Osteoblast (primary cell): ENCODE measurements around the gene TPP2. TPM values are rescaled to one million over a fixed set of nuclear protein-coding genes. Genes with fewer than 3 reads are reported as not detected.
A peak's percentile ranks its signal among the peaks of the same experiment; 100 is the strongest.

Experiments used
- DNase-seq: peaks from one replicate; pipeline ENCODE4 v3.0.0; 2011; ENCODE audit warnings: low spot score, mixed read lengths; ENCODE audit not compliant: insufficient read length; ENCODE audit errors: missing footprints
- H2AFZ ChIP-seq: 2 replicates; pipeline ENCODE4 v1.6.0; 2011; ENCODE audit warnings: mild to moderate bottlenecking, low read length
- H3K27ac ChIP-seq: 2 replicates; pipeline ENCODE4 v1.5.1; 2011; ENCODE audit warnings: mild to moderate bottlenecking, low read depth, low read length, moderate library complexity
- H3K27me3 ChIP-seq: 2 replicates; pipeline ENCODE4 v1.6.0; 2012; ENCODE audit warnings: mild to moderate bottlenecking, control low read depth, inconsistent platforms, low read length, moderate library complexity; ENCODE audit not compliant: insufficient read depth
- H3K36me3 ChIP-seq: 2 replicates; pipeline ENCODE4 v1.5.1; 2011; ENCODE audit warnings: mild to moderate bottlenecking, low read length, control low read depth, moderate library complexity; ENCODE audit not compliant: insufficient read depth
- H3K4me1 ChIP-seq: 2 replicates; pipeline ENCODE4 v1.5.1; 2011; ENCODE audit warnings: mild to moderate bottlenecking, low read length, control low read depth, moderate library complexity; ENCODE audit not compliant: insufficient read depth
- H3K4me2 ChIP-seq: 2 replicates; pipeline ENCODE4 v1.6.0; 2011; ENCODE audit warnings: mild to moderate bottlenecking, low read length; ENCODE audit not compliant: insufficient read depth
- H3K4me3 ChIP-seq: fragments of 200-600 bp; sonication (generic); 3 replicates; pipeline ENCODE4 v1.5.1; 2012; ENCODE audit warnings: mild to moderate bottlenecking, low read length, inconsistent platforms; ENCODE audit not compliant: insufficient read depth
- H3K79me2 ChIP-seq: 2 replicates; pipeline ENCODE4 v1.6.0; 2012; ENCODE audit warnings: mild to moderate bottlenecking, low read length, control low read depth, inconsistent platforms; ENCODE audit not compliant: insufficient read depth
- H3K9me3 ChIP-seq: 2 replicates; pipeline ENCODE4 v1.5.1; 2011; ENCODE audit warnings: low read depth, low read length, control low read depth
- H4K20me1 ChIP-seq: 2 replicates; pipeline ENCODE4 v1.6.0; 2012; ENCODE audit warnings: mild to moderate bottlenecking, low read length, control low read depth; ENCODE audit not compliant: insufficient read depth
- total RNA-seq: library from RNA; depleted of rRNA; stranded (reverse); fragments of >200 nt; gene quantifications from 2 replicates; pipeline ENCODE4 v1.2.3, GENCODE V29; 2012
- TF ChIP-seq, protein P1 (sequence below): IDR thresholded peaks from 2 replicates; pipeline ENCODE4 v1.5.1; 2011; ENCODE audit warnings: mild to moderate bottlenecking, low read depth, low read length, moderate library complexity; ENCODE audit errors: extremely low read depth

The TPP2 gene
- total RNA-seq, 1 donor = 57.5 TPM

DNA sequence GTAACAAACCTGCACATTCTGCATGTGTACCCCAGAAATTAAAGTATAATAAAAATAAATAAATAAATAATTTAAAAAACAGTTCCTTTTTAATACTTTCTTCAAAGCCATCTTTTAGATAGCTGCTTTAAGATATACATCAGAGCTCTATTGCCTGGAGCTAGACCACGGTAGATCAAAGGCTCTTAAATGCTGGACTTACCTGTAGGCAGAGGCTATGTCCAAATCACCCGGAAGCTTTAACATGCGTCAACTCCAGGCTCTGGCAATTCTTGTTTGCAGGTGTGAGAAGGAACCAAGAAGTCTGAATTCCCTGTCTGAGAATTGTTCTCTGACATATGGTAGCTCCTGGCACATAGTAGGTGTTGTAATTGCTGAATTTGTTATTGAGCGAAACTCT, 99.7 kb downstream of the TPP2 start:
- no peak overlapping the region for H2AFZ ChIP-seq
- H3K27ac ChIP-seq = no peak overlapping the region
- H4K20me1 ChIP-seq = no peaks in the 10 kb centered on the region
- peak; percentile 26 for DNase-seq
- H3K27me3 ChIP-seq = peaks cover 25% of the 10 kb centered on the region
- no peaks in the 10 kb centered on the region for H3K79me2 ChIP-seq
- H3K9me3 ChIP-seq = no peaks in the 10 kb centered on the region
- H3K4me1 ChIP-seq = peaks cover 7% of the 10 kb centered on the region
- H3K36me3 ChIP-seq = no peaks in the 10 kb centered on the region
- H3K4me2 ChIP-seq = no peak overlapping the region
- TF ChIP-seq, protein P1, sequence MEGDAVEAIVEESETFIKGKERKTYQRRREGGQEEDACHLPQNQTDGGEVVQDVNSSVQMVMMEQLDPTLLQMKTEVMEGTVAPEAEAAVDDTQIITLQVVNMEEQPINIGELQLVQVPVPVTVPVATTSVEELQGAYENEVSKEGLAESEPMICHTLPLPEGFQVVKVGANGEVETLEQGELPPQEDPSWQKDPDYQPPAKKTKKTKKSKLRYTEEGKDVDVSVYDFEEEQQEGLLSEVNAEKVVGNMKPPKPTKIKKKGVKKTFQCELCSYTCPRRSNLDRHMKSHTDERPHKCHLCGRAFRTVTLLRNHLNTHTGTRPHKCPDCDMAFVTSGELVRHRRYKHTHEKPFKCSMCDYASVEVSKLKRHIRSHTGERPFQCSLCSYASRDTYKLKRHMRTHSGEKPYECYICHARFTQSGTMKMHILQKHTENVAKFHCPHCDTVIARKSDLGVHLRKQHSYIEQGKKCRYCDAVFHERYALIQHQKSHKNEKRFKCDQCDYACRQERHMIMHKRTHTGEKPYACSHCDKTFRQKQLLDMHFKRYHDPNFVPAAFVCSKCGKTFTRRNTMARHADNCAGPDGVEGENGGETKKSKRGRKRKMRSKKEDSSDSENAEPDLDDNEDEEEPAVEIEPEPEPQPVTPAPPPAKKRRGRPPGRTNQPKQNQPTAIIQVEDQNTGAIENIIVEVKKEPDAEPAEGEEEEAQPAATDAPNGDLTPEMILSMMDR = no peak
- no peak overlapping the region for H3K4me3 ChIP-seq

DNA sequence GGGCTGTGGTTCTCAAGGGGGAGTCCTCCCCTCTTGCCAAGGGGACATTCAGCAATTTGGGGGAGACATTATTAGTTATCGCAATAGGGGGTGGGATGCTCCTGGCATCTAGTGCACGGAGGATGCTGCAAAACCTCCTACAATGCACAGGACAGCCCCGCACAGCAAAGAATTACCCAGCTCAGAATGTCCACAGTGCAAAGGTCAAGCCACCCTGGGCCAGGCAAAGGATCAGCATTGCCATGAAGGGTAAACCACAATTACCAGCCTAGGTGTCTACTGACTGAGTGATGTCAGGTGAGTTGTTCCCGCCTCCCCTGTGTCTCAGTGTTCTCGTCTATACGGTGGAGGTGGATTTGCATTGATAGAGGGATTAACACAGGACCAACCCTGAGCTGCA, 100.5 kb downstream of the TPP2 start:
- peaks cover 25% of the 10 kb centered on the region for H3K27me3 ChIP-seq
- H3K4me3 ChIP-seq = no peak overlapping the region
- no peaks in the 10 kb centered on the region for H4K20me1 ChIP-seq
- peaks cover 7% of the 10 kb centered on the region for H3K4me1 ChIP-seq
- no peaks in the 10 kb centered on the region for H3K79me2 ChIP-seq
- no peak overlapping the region for H3K27ac ChIP-seq
- no peak for DNase-seq
- H3K36me3 ChIP-seq = no peaks in the 10 kb centered on the region
- TF ChIP-seq, protein P1 = no peak
- no peak overlapping the region for H3K4me2 ChIP-seq
- no peaks in the 10 kb centered on the region for H3K9me3 ChIP-seq
- H2AFZ ChIP-seq = no peak overlapping the region

DNA sequence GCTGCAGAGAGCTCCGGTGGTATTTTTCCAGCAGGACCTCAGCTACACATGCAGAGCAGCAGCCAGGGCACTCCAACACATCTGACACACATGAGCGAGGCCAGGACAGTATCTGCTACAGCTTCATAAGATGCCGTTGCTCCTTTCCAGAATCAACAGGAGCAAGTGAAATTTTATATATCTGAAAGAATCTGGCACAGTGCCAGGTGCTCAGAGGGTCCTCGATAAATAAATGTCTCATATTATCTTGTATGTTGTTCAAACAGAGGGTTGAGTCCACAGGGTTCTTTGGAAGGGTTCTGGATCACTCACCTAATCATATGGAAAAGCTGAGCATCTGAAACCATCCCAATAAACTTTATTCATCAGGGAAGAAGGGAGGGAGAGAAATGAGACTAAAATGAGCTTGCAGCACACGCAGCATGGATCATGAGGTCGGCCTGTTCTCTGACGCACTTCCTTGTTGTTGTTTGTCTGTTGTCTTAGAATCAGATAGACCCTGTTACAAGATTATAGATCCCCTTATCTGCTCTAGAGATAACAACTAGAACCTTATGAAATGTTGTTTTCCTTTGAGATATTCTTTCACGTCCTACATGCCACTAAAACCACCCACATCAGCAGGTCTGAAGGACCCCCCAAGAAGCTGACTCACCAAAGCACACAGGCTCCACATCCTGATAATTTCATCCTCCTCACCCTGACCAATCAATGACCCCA, 101.3 kb downstream of the TPP2 start:
- no peak overlapping the region for H2AFZ ChIP-seq
- DNase-seq = no peak
- H3K9me3 ChIP-seq = no peaks in the 10 kb centered on the region
- TF ChIP-seq, protein P1 = no peak
- H3K4me1 ChIP-seq = peaks cover 8% of the 10 kb centered on the region
- no peaks in the 10 kb centered on the region for H4K20me1 ChIP-seq
- no peak overlapping the region for H3K27ac ChIP-seq
- H3K27me3 ChIP-seq = peaks cover 21% of the 10 kb centered on the region
- H3K79me2 ChIP-seq = no peaks in the 10 kb centered on the region
- H3K4me3 ChIP-seq = no peak overlapping the region
- no peaks in the 10 kb centered on the region for H3K36me3 ChIP-seq
- no peak overlapping the region for H3K4me2 ChIP-seq

DNA sequence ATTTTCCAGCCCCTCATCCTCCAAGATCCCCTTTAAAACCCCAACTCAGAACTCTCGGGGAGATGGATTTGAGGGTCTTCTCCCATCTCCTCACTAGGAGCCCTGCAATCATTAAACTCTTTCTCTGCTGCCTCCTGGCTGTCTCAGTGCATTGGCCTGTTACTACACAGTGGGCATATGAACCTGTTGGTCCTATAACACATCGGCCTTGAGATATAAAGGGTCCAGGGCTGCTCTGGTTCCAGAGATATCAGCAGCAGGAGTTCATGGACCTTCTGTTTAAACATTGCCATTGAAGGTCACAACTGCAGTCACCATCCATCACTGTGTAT, 101.8 kb downstream of the TPP2 start:
- no peak overlapping the region for H3K27ac ChIP-seq
- no peaks in the 10 kb centered on the region for H3K9me3 ChIP-seq
- H3K27me3 ChIP-seq = peaks cover 16% of the 10 kb centered on the region
- no peaks in the 10 kb centered on the region for H4K20me1 ChIP-seq
- TF ChIP-seq, protein P1 = no peak
- DNase-seq = no peak
- H2AFZ ChIP-seq = no peak overlapping the region
- no peaks in the 10 kb centered on the region for H3K79me2 ChIP-seq
- no peak overlapping the region for H3K4me2 ChIP-seq
- no peak overlapping the region for H3K4me3 ChIP-seq
- H3K4me1 ChIP-seq = peaks cover 13% of the 10 kb centered on the region
- no peaks in the 10 kb centered on the region for H3K36me3 ChIP-seq
